GM23248 (cell line): ENCODE measurements around the gene HOXA4.

Experiments
- EZH2 ChIP-seq: fragments of 200-600 bp; sonication (generic); IDR thresholded peaks from 2 replicates; pipeline ENCODE4 v1.6.1; 2018; ENCODE audit warnings: antibody characterized with exemption, mild to moderate bottlenecking; ENCODE audit not compliant: insufficient read depth, poor library complexity, severe bottlenecking
- EZH2phosphoT487 ChIP-seq: fragments of 200-600 bp; sonication (generic); IDR thresholded peaks from 2 replicates; pipeline ENCODE4 v1.6.1; 2018; ENCODE audit warnings: antibody characterized with exemption, moderate library complexity, mild to moderate bottlenecking, low read depth; ENCODE audit not compliant: insufficient read depth

DNA sequence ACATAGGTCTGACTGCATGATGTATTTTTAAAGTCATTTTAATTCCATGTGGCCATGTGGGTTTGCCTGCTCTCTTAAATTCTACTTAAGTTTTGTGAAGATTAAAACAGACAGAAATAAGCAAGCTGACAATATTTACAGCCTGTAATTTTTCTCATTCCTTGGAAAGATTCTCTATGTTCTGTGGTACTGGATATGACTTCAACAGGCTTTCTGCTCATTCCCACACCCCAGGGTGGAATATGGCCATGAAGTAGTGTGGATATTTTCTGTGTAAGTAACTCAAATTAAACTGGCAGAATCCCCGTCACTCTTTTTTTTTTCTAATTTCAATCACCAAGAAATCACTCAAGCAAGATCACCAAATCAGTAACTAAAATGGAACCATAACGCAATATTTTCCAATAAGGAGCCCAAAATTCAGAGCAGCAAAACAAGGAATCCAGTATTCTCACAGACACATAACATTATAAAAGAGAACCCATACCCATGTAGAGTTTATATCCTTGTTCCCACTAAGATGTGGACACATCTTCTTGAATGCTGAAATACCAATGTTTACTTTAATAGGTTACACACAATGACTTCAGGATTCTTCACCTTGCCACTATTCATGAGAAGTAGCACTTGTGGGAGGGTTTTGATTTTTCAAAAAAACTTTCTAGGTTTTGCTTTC is 7.2 kb upstream of the HOXA4 start:
- TF ChIP-seq EZH2 (no peak), EZH2phosphoT487 (no peak)
